B cell (primary cell): ENCODE data around the gene GPER1. TPM values are rescaled to one million over a fixed set of nuclear protein-coding genes. Genes with fewer than 3 reads are reported as not detected.

ENCODE experiments used
- ATAC-seq: fragments of 200-7000 bp; cut with Tn5 transposase; one replicate; pipeline ENCODE4 v1.10.0; 2021; ENCODE audit warnings: low read depth, mild to moderate bottlenecking, moderate number of reproducible peaks, moderate library complexity
- CTCF ChIA-PET: fragments of 350-600 bp; sonication (Branson Sonifier 250); formaldehyde crosslinking; loops from one replicate; lab custom pipeline; 2021; ENCODE audit warnings: antibody characterized with exemption, inconsistent platforms; lab: Charles Lee
- POLR2A ChIA-PET: fragments of 350-600 bp; sonication (Branson Sonifier 250); formaldehyde crosslinking; loops from one replicate; lab custom pipeline; 2021; ENCODE audit warnings: antibody characterized with exemption; lab: Charles Lee
- DNase-seq: peaks from one replicate; pipeline ENCODE4 v3.0.0; 2013
- H2AFZ ChIP-seq: 2 replicates; pipeline ENCODE4 v1.6.1; 2012; ENCODE audit warnings: mild to moderate bottlenecking, low read depth, low read length; ENCODE audit not compliant: insufficient read depth, poor library complexity, severe bottlenecking
- H3K27ac ChIP-seq, 2 donors: 1 replicate in 1 of 2; 2 replicates in 1 of 2; pipeline ENCODE4 v1.5.1; 2012 to 2013; ENCODE audit warnings: low read length in 2 of 2, mild to moderate bottlenecking in 2 of 2, moderate library complexity in 1 of 2
- H3K27me3 ChIP-seq, 4 experiments: fragments of 200-600 bp in 1 of 4; sonication (generic) in 1 of 4; replicated peaks in 1 of 4; 1 replicate in 2 of 4; 2 replicates in 2 of 4; pipeline versions ENCODE4 v1.6.1 to v1.7.0; 2013 to 2016; ENCODE audit warnings: low read length in 3 of 4, mild to moderate bottlenecking in 2 of 4, mixed read lengths in 1 of 4, moderate library complexity in 1 of 4; ENCODE audit not compliant: insufficient read depth in 4 of 4, control insufficient read depth in 3 of 4; ENCODE audit errors: control extremely low read depth in 1 of 4
- H3K36me3 ChIP-seq, 2 experiments: replicated peaks in 1 of 2; 1 replicate in 1 of 2; 2 replicates in 1 of 2; pipeline versions ENCODE4 v1.6.1 to v1.7.1; 2013; ENCODE audit warnings: low read length in 1 of 2; ENCODE audit not compliant: insufficient read depth in 2 of 2, control insufficient read depth in 1 of 2; ENCODE audit errors: control extremely low read depth in 1 of 2, extremely low read depth in 1 of 2
- H3K4me1 ChIP-seq, 2 donors: fragments of 200-600 bp in 1 of 2; sonication (generic) in 1 of 2; 1 replicate in 1 of 2; 2 replicates in 1 of 2; pipeline versions ENCODE4 v1.5.1 to v1.6.1; 2013 to 2017; ENCODE audit warnings: low read length in 2 of 2; ENCODE audit not compliant: control insufficient read depth in 2 of 2, insufficient read depth in 2 of 2
- H3K4me2 ChIP-seq: replicated peaks from 2 replicates; pipeline ENCODE3; 2012; ENCODE audit warnings: mild to moderate bottlenecking, low read depth, low read length; ENCODE audit not compliant: poor library complexity, severe bottlenecking
- H3K4me3 ChIP-seq, 5 experiments: fragments of 200-600 bp in 1 of 5; sonication (generic) in 1 of 5; 1 replicate in 3 of 5; 2 replicates in 2 of 5; pipeline versions ENCODE4 v1.5.1 to v1.7.0; 2011 to 2016; ENCODE audit warnings: low read length in 4 of 5, mild to moderate bottlenecking in 4 of 5, low read depth in 2 of 5, control low read depth in 1 of 5, moderate library complexity in 1 of 5; ENCODE audit not compliant: insufficient read depth in 1 of 5; ENCODE audit errors: control extremely low read depth in 1 of 5, extremely low read depth in 1 of 5
- H3K79me2 ChIP-seq: fragments of 200-600 bp; sonication (generic); one replicate; pipeline ENCODE4 v1.6.0; 2016; ENCODE audit warnings: low read length; ENCODE audit not compliant: control insufficient read depth, insufficient read depth
- H3K9ac ChIP-seq: fragments of 200-600 bp; sonication (generic); 2 replicates; pipeline ENCODE4 v1.6.1; 2017; ENCODE audit warnings: mild to moderate bottlenecking, low read length, moderate library complexity
- H3K9me3 ChIP-seq, 3 donors: one replicate each; pipeline versions ENCODE4 v1.6.1 to v1.7.1; 2013; ENCODE audit warnings: low read length in 2 of 3; ENCODE audit not compliant: control insufficient read depth in 2 of 3, insufficient read depth in 1 of 3; ENCODE audit errors: control extremely low read depth in 1 of 3
- H4K20me1 ChIP-seq: 2 replicates; pipeline ENCODE4 v1.6.0; 2012; ENCODE audit warnings: mild to moderate bottlenecking, low read length; ENCODE audit not compliant: insufficient read depth, control insufficient read depth, poor library complexity, severe bottlenecking
- H3K27ac Mint-ChIP-seq: one replicate; pipeline ENCODE4 v1.8.0; 2021; ENCODE audit warnings: mixed read lengths
- H3K27me3 Mint-ChIP-seq: one replicate; pipeline ENCODE4 v1.8.0; 2021; ENCODE audit warnings: mixed read lengths
- H3K4me1 Mint-ChIP-seq: one replicate; pipeline ENCODE4 v1.8.0; 2021; ENCODE audit warnings: mixed read lengths
- H3K4me3 Mint-ChIP-seq: one replicate; pipeline ENCODE4 v1.8.0; 2021; ENCODE audit warnings: mixed read lengths
- H3K9me3 Mint-ChIP-seq: one replicate; pipeline ENCODE4 v1.8.0; 2022; ENCODE audit warnings: mixed read lengths; ENCODE audit not compliant: insufficient read depth
- CTCF ChIP-seq: fragments of 200-600 bp; IDR thresholded peaks from one replicate; pipeline ENCODE4 v1.8.0; 2022; ENCODE audit warnings: antibody characterized with exemption, mild to moderate bottlenecking
- EZH2 ChIP-seq: IDR thresholded peaks from 2 replicates; pipeline ENCODE4 v1.6.1; 2012; ENCODE audit warnings: borderline replicate concordance, low read depth, mild to moderate bottlenecking, moderate library complexity, low read length; ENCODE audit not compliant: insufficient read depth, poor library complexity, severe bottlenecking
- WGBS: methylation state at CpG from one replicate; pipeline ENCODE4 v1.1.5; 2013; ENCODE audit warnings: missing lambda C conversion rate; ENCODE audit not compliant: insufficient coverage; 5-methylcytosine and 5-hydroxymethylcytosine counted together
- intact Hi-C: fragments of 100-400 bp; cut with micrococcal nuclease; formaldehyde crosslinking; loops from one replicate; pipeline ENCODE4 v1.10.0; 2022
- polyA plus RNA-seq: library from polyadenylated mRNA; depleted of rRNA; stranded (reverse); fragments of >200 nt; gene quantifications from 2 replicates; pipeline ENCODE4 v1.2.3, GENCODE V29; 2012
- total RNA-seq, 2 donors: library from RNA; stranded (reverse); fragments of 120-200 nt in 1 of 2; gene quantifications; 1 replicate in 1 of 2; 2 replicates in 1 of 2; pipeline versions ENCODE4 v1.2.3 to v1.2.4, GENCODE V29; 2013 to 2022

Gene GPER1
- total and polyA plus RNA-seq, 2 donors (not counting 1 experiment from before 2014, with no cell fraction given) = 3.2 to 21.3 TPM

- Histone ChIP-seq H3K36me3 (no peaks in the 10 kb centered on the region), H3K4me2 (no peak overlapping the region), H3K27ac (no peak overlapping the region), H3K4me3 (no peak overlapping the region), H3K9me3 (no peaks in the 10 kb centered on the region), H4K20me1 (peaks cover 31% of the 10 kb centered on the region), H3K27me3 (peaks cover 0 to 24% (median 3%) of the 10 kb centered on the region in 4 experiments), H2AFZ (no peak overlapping the region), H3K4me1 (peaks cover 11 to 17% of the 10 kb centered on the region in 2 donors), H3K79me2 (peaks cover 15% of the 10 kb centered on the region), H3K9ac (no peak overlapping the region)
- POLR2A ChIA-PET = no interaction called here
- no peak for DNase-seq
- CTCF ChIA-PET = interaction anchor here (2.6 to 3.5 kb wide), 2 partner anchors 16 to 56 kb away, joined by 12 to 17 read pairs; no protein-coding TSS in a partner anchor
- Mint-ChIP-seq H3K27ac (no peak overlapping the region), H3K27me3 (peaks cover 9% of the 10 kb centered on the region), H3K4me3 (no peak overlapping the region), H3K4me1 (peaks cover 22% of the 10 kb centered on the region), H3K9me3 (no peaks in the 10 kb centered on the region)
- TF ChIP-seq CTCF (no peak), EZH2 (no peak)
- 61% methylated on average over 19 of the region's 23 CpGs for WGBS
- ATAC-seq = no peak
- intact Hi-C loops = no loop called here
Observed at GRCh38 chr7:1049006-1049741, 38.7 kb upstream of the GPER1 start.

GRCh38 chr7:1049801-1050200, 38.1 kb upstream of the GPER1 start:
- intact Hi-C loops = no loop called here
- ATAC-seq (no peak), DNase-seq (no peak)
- no peak overlapping the region for H3K4me3 Mint-ChIP-seq
- Histone ChIP-seq H3K4me3 (no peak overlapping the region), H2AFZ (no peak overlapping the region), H3K4me1 (peaks cover 11 to 19% of the 10 kb centered on the region in 2 donors), H3K4me2 (no peak overlapping the region), H3K36me3 (no peaks in the 10 kb centered on the region), H3K9me3 (no peaks in the 10 kb centered on the region), H4K20me1 (peaks cover 31% of the 10 kb centered on the region), H3K79me2 (peaks cover 15% of the 10 kb centered on the region), H3K27me3 (peaks cover 0 to 31% (median 5%) of the 10 kb centered on the region in 4 experiments), H3K9ac (no peak overlapping the region), H3K27ac (no peak overlapping the region)
- CTCF ChIA-PET = interaction anchor here (3.5 kb wide), 1 partner anchor 15 kb away, joined by 17 read pairs; no protein-coding TSS in a partner anchor
- H3K4me1 Mint-ChIP-seq = peaks cover 25% of the 10 kb centered on the region
- H3K9me3 Mint-ChIP-seq = no peaks in the 10 kb centered on the region
- H3K27ac Mint-ChIP-seq = no peak overlapping the region
- 39% methylated on average over 8 of the region's 8 CpGs for WGBS
- POLR2A ChIA-PET = no interaction called here
- H3K27me3 Mint-ChIP-seq = peaks cover 9% of the 10 kb centered on the region
- TF ChIP-seq CTCF = no peak
- no peak for TF ChIP-seq EZH2
